H1 (cell line): ENCODE measurements around the gene DUXA. TPM values are rescaled to one million over a fixed set of nuclear protein-coding genes. Genes with fewer than 3 reads are reported as not detected.

Experiments used
- polyA plus RNA-seq, 7 experiments: library from polyadenylated mRNA; depleted of rRNA in 3 of 7; stranded (reverse) in 5 of 7; unstranded in 2 of 7; fragments of >200 nt in 5 of 7; fragments of 200-250 nt in 2 of 7; gene quantifications; 1 replicate in 5 of 7; 2 replicates in 1 of 7; 4 replicates in 1 of 7; pipeline versions ENCODE4 v1.2.1 to v1.2.3, GENCODE V29; 2011 to 2013; ENCODE audit warnings: missing spikeins in 2 of 7, mixed read lengths in 2 of 7
- total RNA-seq: library from RNA; stranded (reverse); fragmentation: NEBNext Ultra II Directional; extraction: Animal tissue kit (Norgen Biotek cat#: 25700); gene quantifications from 2 replicates; pipeline ENCODE4 v1.2.1, GENCODE V29; 2021
- TF ChIP-seq, protein P1 (sequence below): fragments of 300-600 bp; sonication (generic); IDR thresholded peaks from 2 replicates; pipeline ENCODE4 v1.7.1; 2012; ENCODE audit warnings: low read length, moderate library complexity, mild to moderate bottlenecking, inconsistent platforms; ENCODE audit not compliant: insufficient replicate concordance

The DUXA gene
- total and polyA plus RNA-seq, 2 of the 8 experiments (the other 6 are each of a cell fraction or from before 2014, with no cell fraction given), result not detected

DNA sequence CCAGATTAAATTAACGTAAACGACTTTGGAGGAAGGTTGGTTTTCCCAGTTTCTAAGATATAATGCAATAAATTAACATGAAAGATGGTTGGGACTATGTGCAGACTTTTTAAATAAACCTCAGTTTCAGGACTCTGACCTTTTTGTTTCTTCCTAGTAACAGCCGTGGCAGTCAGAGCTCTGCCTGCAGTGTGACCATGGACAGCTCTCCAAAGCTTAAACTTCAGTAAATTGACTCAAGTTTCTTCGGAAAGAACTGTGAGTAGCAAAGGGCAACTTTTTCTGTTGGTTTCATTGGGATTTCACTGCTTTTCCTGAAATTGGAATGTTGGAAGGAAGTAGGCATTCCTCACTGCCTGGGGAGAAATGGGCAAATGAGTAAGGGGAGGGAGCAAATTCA is 43.4 kb downstream of the DUXA start (continued):
- TF ChIP-seq, protein P1, sequence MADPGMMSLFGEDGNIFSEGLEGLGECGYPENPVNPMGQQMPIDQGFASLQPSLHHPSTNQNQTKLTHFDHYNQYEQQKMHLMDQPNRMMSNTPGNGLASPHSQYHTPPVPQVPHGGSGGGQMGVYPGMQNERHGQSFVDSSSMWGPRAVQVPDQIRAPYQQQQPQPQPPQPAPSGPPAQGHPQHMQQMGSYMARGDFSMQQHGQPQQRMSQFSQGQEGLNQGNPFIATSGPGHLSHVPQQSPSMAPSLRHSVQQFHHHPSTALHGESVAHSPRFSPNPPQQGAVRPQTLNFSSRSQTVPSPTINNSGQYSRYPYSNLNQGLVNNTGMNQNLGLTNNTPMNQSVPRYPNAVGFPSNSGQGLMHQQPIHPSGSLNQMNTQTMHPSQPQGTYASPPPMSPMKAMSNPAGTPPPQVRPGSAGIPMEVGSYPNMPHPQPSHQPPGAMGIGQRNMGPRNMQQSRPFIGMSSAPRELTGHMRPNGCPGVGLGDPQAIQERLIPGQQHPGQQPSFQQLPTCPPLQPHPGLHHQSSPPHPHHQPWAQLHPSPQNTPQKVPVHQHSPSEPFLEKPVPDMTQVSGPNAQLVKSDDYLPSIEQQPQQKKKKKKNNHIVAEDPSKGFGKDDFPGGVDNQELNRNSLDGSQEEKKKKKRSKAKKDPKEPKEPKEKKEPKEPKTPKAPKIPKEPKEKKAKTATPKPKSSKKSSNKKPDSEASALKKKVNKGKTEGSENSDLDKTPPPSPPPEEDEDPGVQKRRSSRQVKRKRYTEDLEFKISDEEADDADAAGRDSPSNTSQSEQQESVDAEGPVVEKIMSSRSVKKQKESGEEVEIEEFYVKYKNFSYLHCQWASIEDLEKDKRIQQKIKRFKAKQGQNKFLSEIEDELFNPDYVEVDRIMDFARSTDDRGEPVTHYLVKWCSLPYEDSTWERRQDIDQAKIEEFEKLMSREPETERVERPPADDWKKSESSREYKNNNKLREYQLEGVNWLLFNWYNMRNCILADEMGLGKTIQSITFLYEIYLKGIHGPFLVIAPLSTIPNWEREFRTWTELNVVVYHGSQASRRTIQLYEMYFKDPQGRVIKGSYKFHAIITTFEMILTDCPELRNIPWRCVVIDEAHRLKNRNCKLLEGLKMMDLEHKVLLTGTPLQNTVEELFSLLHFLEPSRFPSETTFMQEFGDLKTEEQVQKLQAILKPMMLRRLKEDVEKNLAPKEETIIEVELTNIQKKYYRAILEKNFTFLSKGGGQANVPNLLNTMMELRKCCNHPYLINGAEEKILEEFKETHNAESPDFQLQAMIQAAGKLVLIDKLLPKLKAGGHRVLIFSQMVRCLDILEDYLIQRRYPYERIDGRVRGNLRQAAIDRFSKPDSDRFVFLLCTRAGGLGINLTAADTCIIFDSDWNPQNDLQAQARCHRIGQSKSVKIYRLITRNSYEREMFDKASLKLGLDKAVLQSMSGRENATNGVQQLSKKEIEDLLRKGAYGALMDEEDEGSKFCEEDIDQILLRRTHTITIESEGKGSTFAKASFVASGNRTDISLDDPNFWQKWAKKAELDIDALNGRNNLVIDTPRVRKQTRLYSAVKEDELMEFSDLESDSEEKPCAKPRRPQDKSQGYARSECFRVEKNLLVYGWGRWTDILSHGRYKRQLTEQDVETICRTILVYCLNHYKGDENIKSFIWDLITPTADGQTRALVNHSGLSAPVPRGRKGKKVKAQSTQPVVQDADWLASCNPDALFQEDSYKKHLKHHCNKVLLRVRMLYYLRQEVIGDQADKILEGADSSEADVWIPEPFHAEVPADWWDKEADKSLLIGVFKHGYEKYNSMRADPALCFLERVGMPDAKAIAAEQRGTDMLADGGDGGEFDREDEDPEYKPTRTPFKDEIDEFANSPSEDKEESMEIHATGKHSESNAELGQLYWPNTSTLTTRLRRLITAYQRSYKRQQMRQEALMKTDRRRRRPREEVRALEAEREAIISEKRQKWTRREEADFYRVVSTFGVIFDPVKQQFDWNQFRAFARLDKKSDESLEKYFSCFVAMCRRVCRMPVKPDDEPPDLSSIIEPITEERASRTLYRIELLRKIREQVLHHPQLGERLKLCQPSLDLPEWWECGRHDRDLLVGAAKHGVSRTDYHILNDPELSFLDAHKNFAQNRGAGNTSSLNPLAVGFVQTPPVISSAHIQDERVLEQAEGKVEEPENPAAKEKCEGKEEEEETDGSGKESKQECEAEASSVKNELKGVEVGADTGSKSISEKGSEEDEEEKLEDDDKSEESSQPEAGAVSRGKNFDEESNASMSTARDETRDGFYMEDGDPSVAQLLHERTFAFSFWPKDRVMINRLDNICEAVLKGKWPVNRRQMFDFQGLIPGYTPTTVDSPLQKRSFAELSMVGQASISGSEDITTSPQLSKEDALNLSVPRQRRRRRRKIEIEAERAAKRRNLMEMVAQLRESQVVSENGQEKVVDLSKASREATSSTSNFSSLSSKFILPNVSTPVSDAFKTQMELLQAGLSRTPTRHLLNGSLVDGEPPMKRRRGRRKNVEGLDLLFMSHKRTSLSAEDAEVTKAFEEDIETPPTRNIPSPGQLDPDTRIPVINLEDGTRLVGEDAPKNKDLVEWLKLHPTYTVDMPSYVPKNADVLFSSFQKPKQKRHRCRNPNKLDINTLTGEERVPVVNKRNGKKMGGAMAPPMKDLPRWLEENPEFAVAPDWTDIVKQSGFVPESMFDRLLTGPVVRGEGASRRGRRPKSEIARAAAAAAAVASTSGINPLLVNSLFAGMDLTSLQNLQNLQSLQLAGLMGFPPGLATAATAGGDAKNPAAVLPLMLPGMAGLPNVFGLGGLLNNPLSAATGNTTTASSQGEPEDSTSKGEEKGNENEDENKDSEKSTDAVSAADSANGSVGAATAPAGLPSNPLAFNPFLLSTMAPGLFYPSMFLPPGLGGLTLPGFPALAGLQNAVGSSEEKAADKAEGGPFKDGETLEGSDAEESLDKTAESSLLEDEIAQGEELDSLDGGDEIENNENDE, result no peak
